BLaER1 treated with 17β-estradiol and CSF1 and Interleukin-3, amounts not matched to agents 10 nM and 100 nM (cell line): Measurements from ENCODE around the gene LIPG.

ENCODE experiments used
- H3K27ac ChIP-seq, 11 experiments: shearing (Covaris generic); formaldehyde crosslinking; 2 replicates each; pipeline ENCODE4 v1.8.1; 2022
- H3K27me3 ChIP-seq, 11 experiments: shearing (Covaris generic); formaldehyde crosslinking; 2 replicates each; pipeline ENCODE4 v1.8.1; 2022
- H3K36me3 ChIP-seq, 11 experiments: shearing (Covaris generic); formaldehyde crosslinking; 2 replicates each; pipeline ENCODE4 v1.8.1; 2022
- H3K4me1 ChIP-seq, 10 experiments: shearing (Covaris generic); formaldehyde crosslinking; 2 replicates each; pipeline ENCODE4 v1.8.1; 2022
- H3K4me2 ChIP-seq, 11 experiments: shearing (Covaris generic); formaldehyde crosslinking; 2 replicates each; pipeline ENCODE4 v1.8.1; 2022
- H3K4me3 ChIP-seq, 10 experiments: shearing (Covaris generic); formaldehyde crosslinking; 2 replicates each; pipeline ENCODE4 v1.8.1; 2022
- H3K9ac ChIP-seq, 11 experiments: shearing (Covaris generic); formaldehyde crosslinking; 2 replicates each; pipeline ENCODE4 v1.8.1; 2022
- H3K9me3 ChIP-seq, 11 experiments: shearing (Covaris generic); formaldehyde crosslinking; replicated peaks in 1 of 11; 2 replicates each; pipeline ENCODE4 v1.8.1; 2022
- H4K20me1 ChIP-seq, 11 experiments: shearing (Covaris generic); formaldehyde crosslinking; 2 replicates each; pipeline ENCODE4 v1.8.1; 2022
- Cebpa-rat ChIP-seq, 11 experiments: shearing (Covaris generic); IDR thresholded peaks; 2 replicates each; pipeline ENCODE4 v1.8.1; 2022

The LIPG gene

DNA sequence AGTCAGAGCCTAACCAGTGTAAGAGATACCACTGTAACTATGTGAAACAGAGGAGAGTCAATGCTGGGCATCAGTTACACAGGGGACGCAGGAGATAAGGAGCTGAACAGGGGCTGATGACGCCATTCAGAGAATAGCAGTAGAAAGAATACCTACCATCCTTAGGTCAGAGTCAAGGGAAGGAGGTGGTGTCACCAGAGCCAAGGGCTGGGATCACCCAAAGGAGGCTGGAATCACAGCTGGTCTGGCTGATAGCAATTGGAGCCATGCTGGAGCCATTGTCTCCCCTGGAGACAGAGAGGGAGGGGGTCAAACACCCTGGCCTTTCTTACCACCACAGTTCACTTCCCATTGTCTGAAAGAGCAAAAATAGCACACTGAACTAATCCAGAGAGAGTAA is 37.5 kb upstream of the LIPG start:
- H3K4me3 ChIP-seq, result no peak overlapping the region
- H3K9ac ChIP-seq, result no peak overlapping the region
- H3K4me2 ChIP-seq, result no peak overlapping the region
- no peaks in the 10 kb centered on the region for H3K4me1 ChIP-seq
- H3K27me3 ChIP-seq, result no peaks in the 10 kb centered on the region
- no peak overlapping the region for H3K27ac ChIP-seq
- no peaks in the 10 kb centered on the region for H4K20me1 ChIP-seq
- H3K36me3 ChIP-seq, result no peaks in the 10 kb centered on the region
- no peak for TF ChIP-seq Cebpa-rat (IDR thresholded peaks at IDR 0.05)
- no peaks in the 10 kb centered on the region for H3K9me3 ChIP-seq

DNA sequence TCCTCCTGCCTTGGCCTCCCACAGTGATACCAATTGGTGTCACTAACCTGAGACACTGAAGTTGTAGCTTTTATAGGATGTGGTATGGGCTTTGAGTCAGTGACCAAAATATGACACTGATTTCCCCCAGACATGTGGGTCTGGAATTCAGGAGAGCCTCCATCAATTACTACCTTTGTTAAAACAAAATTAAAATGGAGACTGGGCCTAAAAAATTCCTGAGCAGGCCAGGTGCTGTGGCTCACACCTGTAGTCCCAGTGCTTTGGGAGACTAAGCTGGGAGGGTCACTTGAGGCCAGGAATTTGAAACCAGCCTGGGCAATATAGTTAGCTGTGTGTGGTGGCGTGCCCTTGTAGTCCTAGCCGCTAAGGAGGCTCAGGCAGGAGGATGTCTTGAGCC is 36.9 kb upstream of the LIPG start:
- no peak overlapping the region for H3K4me2 ChIP-seq
- H3K9ac ChIP-seq, result no peak overlapping the region
- H3K27me3 ChIP-seq, result no peaks in the 10 kb centered on the region
- H4K20me1 ChIP-seq, result no peaks in the 10 kb centered on the region
- no peaks in the 10 kb centered on the region for H3K9me3 ChIP-seq
- H3K36me3 ChIP-seq, result no peaks in the 10 kb centered on the region
- H3K4me1 ChIP-seq, result no peaks in the 10 kb centered on the region
- no peak overlapping the region for H3K27ac ChIP-seq
- H3K4me3 ChIP-seq, result no peak overlapping the region
- TF ChIP-seq Cebpa-rat (IDR thresholded peaks at IDR 0.05), result no peak

DNA sequence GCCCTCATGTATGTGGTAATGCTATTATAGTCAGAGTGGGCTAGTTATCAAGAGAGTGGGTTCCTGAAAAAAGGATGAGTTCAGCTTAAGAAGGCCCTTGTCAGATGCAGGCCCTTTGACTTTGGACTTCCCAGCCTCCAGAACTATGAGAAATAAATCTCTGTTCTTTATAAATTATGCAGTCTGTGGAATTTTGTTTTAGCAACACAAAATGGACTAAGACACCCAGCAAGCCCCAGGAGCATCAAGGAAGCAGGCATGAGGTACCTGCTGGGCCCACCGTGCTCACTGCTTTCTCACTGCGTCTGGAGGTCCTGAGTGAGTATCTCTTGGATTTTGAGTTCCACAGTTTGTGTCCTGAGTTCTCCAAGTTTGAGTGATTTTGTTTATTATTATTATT is 35.9 kb upstream of the LIPG start:
- no peak overlapping the region for H3K4me3 ChIP-seq
- no peaks in the 10 kb centered on the region for H4K20me1 ChIP-seq
- H3K27ac ChIP-seq, result no peak overlapping the region
- H3K9ac ChIP-seq, result no peak overlapping the region
- no peaks in the 10 kb centered on the region for H3K27me3 ChIP-seq
- no peaks in the 10 kb centered on the region; a peak in 1 of 22 replicates for H3K9me3 ChIP-seq
- no peak overlapping the region for H3K4me2 ChIP-seq
- no peaks in the 10 kb centered on the region for H3K36me3 ChIP-seq
- no peaks in the 10 kb centered on the region for H3K4me1 ChIP-seq
- no peak for TF ChIP-seq Cebpa-rat (IDR thresholded peaks at IDR 0.05)

DNA sequence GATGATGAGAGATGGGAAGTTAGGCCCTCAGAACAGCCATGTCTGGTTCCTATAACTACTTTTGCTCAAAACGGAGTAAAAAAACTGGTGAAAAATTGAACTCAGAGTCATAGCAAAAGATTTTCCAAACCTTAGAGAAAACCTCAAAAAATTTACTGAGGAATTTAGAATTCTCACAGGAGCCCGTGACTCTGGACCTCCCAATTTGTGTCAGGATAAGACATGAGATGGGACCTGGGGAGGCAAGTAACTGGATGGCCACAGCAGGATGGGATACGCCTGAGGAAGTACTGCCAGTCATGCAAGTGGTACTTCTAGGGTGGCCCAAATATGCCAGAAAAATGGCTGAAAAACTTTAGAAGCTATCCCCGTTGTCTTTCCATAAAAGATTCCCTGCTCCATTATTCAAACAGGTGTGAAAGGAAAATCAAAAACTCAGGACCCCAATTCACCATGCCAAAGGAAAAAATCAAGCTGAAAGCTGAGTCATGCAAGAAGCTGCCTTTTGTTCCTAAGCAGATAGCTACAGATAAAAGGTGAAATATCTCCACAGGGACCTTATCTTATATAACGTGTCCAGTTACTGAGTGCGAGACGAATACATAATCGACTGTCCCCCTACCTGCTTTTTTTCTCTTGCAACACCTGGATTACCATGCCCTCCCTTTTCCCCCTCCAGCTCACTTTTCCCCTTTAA is 34.1 kb upstream of the LIPG start:
- no peak overlapping the region for H3K9ac ChIP-seq
- peaks cover 0 to 8% (median 3%) of the 10 kb centered on the region in 10 experiments; a peak in 7 of 20 replicates for H3K4me1 ChIP-seq

DNA sequence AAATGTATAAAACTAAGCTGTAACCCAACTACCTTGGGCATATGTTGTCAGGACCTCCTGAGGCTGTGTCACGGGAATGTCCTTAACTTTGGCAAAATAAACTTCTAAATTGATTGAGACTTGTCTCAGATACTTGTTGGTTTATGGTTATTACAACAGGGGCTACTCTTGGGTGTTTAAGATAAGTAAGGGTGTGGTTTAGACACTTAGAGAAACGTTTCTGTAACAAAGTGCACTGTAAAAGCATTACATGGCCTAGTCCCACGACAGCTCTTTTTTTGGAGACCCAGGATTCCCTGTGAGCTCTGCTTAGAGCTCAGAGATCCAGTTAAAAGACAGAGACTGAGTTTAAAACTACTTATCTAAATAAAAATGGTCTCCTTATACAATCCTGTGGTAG is 32.3 kb upstream of the LIPG start:
- H3K4me1 ChIP-seq, result peaks cover 0 to 8% (median 3%) of the 10 kb centered on the region in 10 experiments; a peak in 7 of 20 replicates
- H3K9ac ChIP-seq, result no peak overlapping the region
- no peaks in the 10 kb centered on the region for H3K27me3 ChIP-seq
- no peak for TF ChIP-seq Cebpa-rat (IDR thresholded peaks at IDR 0.05)
- no peaks in the 10 kb centered on the region for H4K20me1 ChIP-seq
- H3K9me3 ChIP-seq, result peaks cover 2 to 19% (median 11%) of the 10 kb centered on the region in 11 experiments; a peak in 18 of 22 replicates
- H3K4me2 ChIP-seq, result no peak overlapping the region
- no peak overlapping the region for H3K27ac ChIP-seq
- H3K4me3 ChIP-seq, result no peak overlapping the region
- no peaks in the 10 kb centered on the region for H3K36me3 ChIP-seq

More for the DNA sequence above, 34.1 kb upstream of the LIPG start:
- Histone ChIP-seq H3K4me3 (no peak overlapping the region), H4K20me1 (no peaks in the 10 kb centered on the region), H3K27ac (no peak overlapping the region), H3K9me3 (peaks cover 0 to under 1% (median 0%) of the 10 kb centered on the region in 11 experiments; a peak in 3 of 22 replicates), H3K4me2 (no peak overlapping the region), H3K27me3 (no peaks in the 10 kb centered on the region), H3K36me3 (no peaks in the 10 kb centered on the region)
- no peak for TF ChIP-seq Cebpa-rat (IDR thresholded peaks at IDR 0.05)

GRCh38 chr18:49531678-49532153 is 30.1 kb upstream of the LIPG start:
- Histone ChIP-seq H3K9me3 (peaks cover 10 to 27% (median 18%) of the 10 kb centered on the region in 11 experiments; a peak in 18 of 22 replicates), H3K27me3 (no peaks in the 10 kb centered on the region), H3K27ac (peak overlapping the region in 4 of 11 experiments; percentile 24 to 58 (median 37); a peak in 4 of 22 replicates), H3K9ac (no peak overlapping the region), H3K36me3 (no peaks in the 10 kb centered on the region), H4K20me1 (no peaks in the 10 kb centered on the region), H3K4me3 (no peak overlapping the region), H3K4me1 (peaks cover 0 to 8% (median 3%) of the 10 kb centered on the region in 10 experiments; a peak in 7 of 20 replicates), H3K4me2 (peak overlapping the region in 8 of 11 experiments; percentile 3 to 59 (median 32); a peak in 12 of 22 replicates)
- TF ChIP-seq Cebpa-rat (IDR thresholded peaks at IDR 0.05), result 0 out of 22 replicates have a peak, but pooled peaks of 1 of the 11 experiments have one; percentile 29

- Histone ChIP-seq H3K4me3 (no peak overlapping the region), H3K27ac (no peak overlapping the region), H4K20me1 (no peaks in the 10 kb centered on the region), H3K4me2 (no peak overlapping the region), H3K4me1 (peaks cover 0 to 8% (median 3%) of the 10 kb centered on the region in 10 experiments; a peak in 7 of 20 replicates), H3K36me3 (no peaks in the 10 kb centered on the region), H3K27me3 (no peaks in the 10 kb centered on the region), H3K9me3 (peaks cover 10 to 27% (median 18%) of the 10 kb centered on the region in 11 experiments; a peak in 18 of 22 replicates), H3K9ac (no peak overlapping the region)
- no peak for TF ChIP-seq Cebpa-rat (IDR thresholded peaks at IDR 0.05)
Measured at GRCh38 chr18:49534846-49535601, 26.8 kb upstream of the LIPG start.

GRCh38 chr18:49537232-49537896 is 24.5 kb upstream of the LIPG start:
- Histone ChIP-seq H4K20me1 (no peaks in the 10 kb centered on the region), H3K4me3 (no peak overlapping the region), H3K9me3 (peaks cover 10 to 27% (median 18%) of the 10 kb centered on the region in 11 experiments; a peak in 18 of 22 replicates), H3K9ac (no peak overlapping the region), H3K4me2 (no peak overlapping the region), H3K4me1 (no peaks in the 10 kb centered on the region), H3K36me3 (no peaks in the 10 kb centered on the region), H3K27ac (no peak overlapping the region), H3K27me3 (no peaks in the 10 kb centered on the region)
- TF ChIP-seq Cebpa-rat (IDR thresholded peaks at IDR 0.05), result no peak

- Histone ChIP-seq H3K4me1 (no peaks in the 10 kb centered on the region), H3K36me3 (no peaks in the 10 kb centered on the region), H3K9me3 (no peaks in the 10 kb centered on the region), H3K9ac (no peak overlapping the region), H3K27me3 (no peaks in the 10 kb centered on the region), H3K4me2 (no peak overlapping the region), H3K4me3 (no peak overlapping the region), H3K27ac (no peak overlapping the region), H4K20me1 (no peaks in the 10 kb centered on the region)
- no peak for TF ChIP-seq Cebpa-rat (IDR thresholded peaks at IDR 0.05)
Measured at GRCh38 chr18:49544362-49544761, 17.5 kb upstream of the LIPG start.
